AG20443 (cell line): ENCODE measurements around the gene MLKL.

Experiments used
- DNase-seq: peaks from one replicate; pipeline ENCODE4 v3.0.0; 2012; ENCODE audit warnings: low spot score, mixed read lengths

Gene MLKL

GRCh38 chr16:74700438-74701225 lies at the start of gene MLKL:
TSS of gene MLKL (minus strand) at chr16:74700862. CDS start at chr16:74695757, 5,105 bp downstream.
- peak; percentile 69 for DNase-seq

DNA sequence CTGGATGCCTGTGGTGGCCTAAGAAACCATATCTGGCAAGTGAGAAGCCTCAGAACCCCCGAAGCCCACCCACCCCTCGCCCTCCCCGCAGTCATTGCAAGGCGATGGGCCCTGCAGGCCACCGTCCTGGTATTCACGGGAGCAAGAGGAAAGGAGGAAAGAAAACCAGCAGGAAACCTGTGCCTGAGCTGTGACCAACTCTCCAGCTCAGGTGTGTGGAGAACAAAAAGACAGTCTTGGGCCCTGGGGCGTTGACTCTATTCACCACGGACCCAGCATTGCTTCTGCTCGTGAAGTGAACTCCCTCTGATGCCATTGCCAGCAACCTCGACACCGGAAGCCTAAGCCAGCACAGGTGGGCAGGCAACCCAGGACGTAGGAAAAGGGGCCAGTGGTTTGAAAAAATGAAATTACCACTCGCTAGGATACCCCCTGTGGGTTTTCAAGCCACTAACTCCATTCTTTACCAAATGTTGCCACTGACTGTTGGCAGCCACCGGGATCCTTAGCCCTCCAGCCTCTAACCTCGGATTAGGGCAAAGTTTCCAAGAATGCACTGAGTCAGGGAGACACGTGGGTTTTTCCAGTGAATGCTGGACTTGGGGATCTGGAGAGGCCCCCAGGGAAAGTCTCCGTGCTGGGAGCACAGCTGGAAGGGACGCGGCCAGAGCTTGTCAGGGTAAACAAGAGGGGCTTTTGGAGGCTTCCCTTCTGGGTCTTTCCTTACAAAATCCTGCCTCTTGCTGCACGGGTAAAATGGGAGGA lies 48.8 kb upstream of the MLKL start:
- no peak for DNase-seq

DNA sequence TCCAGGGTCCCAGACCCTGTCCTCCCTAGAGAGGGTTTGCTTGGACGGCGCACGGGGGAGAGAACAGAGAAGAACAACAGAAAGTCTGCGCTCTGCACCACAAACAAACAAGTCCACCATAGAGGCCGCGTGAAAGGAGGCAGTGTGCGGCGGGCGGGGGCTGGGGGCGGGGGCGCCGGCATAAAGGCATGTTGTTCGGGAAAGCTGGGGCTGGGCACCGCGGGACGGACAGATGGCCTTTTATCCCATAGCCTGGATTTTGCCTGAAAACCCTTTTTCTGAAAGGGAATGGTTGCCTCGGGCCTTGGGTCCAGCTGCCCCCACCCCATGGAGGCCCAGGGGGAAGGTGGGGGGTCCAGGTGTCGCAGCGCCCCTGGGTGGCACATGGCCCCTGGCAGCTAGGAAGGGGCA lies 48.0 kb upstream of the MLKL start:
- DNase-seq: no peak

DNA sequence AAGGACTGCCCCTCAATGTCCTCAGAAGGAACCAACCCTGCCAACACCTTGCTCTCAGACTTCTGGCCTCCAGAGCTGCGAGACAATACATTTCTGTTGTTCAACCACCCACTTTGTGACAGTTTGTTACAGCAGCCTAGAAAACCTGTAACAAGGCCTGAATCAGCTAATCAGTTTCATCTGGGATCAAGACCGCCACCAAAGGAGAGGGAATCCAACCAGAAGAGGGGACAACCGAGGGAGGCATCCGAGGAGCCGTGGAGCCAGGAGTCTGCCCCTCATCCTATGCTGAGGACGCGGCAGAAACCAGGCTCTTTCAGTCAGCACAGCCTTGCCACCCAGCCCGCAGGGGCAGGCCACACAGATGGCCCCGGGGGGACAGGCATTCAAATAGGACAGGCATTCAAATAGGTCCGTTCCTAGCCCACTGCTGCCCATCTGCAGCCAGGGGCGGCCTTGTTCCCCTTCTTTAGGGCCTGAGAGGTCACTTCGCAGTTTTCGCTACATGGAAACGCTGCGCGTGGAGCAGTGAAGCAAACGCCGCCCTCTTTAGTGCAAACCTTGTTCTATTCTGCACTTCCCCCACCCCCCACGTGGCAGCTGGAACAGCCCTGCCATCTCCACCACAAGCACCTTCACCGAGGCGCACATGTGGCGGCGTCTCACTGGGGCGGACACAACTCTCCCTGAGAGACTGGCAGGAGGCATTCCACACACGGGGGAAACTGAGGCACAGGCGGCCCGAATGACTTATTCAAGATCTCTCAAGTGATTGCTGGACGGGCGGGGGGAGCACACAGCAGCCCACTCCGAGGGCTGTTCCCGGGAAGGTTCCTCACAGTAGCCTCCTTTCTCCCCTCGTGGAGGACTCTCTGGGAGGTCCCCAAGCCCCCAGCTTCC lies 47.3 kb upstream of the MLKL start:
- no peak for DNase-seq

GRCh38 chr16:74745926-74746325 lies 45.3 kb upstream of the MLKL start:
- DNase-seq: no peak

- no peak for DNase-seq
Measured at GRCh38 chr16:74745109-74745615, 44.5 kb upstream of the MLKL start.

GRCh38 chr16:74744566-74744965 lies 43.9 kb upstream of the MLKL start:
- DNase-seq: no peak

DNA sequence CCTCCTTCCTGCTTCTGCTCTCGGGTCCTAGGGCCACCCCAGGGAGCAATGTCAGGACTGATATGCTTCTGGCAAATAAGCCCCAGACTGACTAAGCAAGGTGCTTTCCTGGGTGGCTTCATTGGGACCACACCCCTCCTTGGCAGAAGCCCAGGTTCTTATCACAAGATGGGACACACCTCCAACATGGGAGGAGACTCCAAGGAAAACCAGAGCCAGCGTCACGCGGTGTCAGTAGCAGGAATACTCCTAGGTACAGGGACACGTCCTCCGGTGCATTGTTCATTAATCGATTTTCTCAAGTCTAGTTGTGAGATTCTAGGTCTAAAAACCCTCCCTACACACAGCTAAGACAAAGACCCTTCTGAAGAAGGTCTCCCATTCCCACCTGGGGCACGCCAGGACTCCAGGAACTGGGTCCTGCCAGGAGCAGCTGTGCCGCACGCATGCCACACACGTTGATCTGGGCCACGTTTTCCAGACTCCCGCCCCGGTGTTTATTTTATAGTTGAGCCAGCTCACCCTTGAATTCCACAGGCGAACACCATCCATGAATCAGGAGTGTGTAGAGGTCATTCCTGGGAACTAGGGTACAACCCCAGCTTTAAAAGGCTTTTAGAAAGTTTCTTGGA lies 43.1 kb upstream of the MLKL start:
- no peak for DNase-seq

DNA sequence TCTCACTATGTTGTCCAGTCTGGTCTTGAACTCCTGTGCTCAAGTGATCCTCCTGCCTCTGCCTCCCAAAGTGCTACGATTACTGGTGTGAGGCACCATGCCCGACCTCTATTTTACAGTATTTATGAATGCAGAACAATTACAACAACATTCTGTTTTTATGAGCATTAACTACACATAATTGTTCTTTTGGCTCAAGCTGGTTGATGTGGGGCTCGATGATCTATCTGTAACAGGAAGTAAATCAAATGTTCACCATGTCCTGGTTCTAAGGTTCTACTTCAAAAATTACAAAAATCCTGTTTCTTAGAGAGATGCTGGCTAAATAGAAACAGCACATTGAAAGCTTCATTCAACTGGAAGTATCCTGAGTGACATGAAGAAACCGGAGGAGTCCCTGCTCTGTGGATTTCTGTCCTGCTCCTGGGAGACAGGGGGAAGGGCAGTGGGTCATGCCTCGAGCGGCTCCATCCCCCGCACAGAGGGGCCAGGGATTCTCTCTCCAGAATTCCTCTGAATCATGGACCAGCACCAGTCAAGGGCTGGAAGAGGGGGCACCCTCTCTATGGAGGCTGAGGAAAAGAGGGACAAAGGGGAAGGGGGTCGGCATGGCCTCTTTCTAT lies 42.5 kb upstream of the MLKL start:
- DNase-seq: no peak

- DNase-seq: no peak
Measured at GRCh38 chr16:74742051-74742481, 41.4 kb upstream of the MLKL start.

- peak; percentile 79 for DNase-seq
Measured at GRCh38 chr16:74740795-74741304, 40.2 kb upstream of the MLKL start.

GRCh38 chr16:74739275-74739674 lies 38.6 kb upstream of the MLKL start:
- no peak for DNase-seq

DNA sequence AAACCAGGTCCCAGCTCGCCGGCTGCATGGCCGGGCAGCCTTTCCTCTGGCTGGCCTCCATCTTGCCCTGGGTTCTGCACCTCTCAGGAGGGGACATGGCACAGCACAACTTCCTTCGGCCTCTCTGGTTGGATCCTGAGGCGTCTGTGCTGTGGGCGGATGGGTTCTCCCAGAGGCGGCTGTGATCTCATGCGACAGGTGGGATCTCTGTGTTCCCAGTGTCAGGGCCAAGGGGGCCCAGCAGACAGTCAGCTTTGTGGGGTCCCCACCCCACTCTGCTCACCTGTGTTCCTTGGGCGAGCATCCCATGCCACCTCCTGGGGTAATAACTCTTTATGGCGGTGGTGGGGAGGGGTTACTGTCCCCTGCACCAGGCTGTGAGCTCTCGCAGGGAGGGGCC lies 38.2 kb upstream of the MLKL start:
- no peak for DNase-seq

- DNase-seq: no peak
Measured at GRCh38 chr16:74738113-74738541, 37.5 kb upstream of the MLKL start.

DNA sequence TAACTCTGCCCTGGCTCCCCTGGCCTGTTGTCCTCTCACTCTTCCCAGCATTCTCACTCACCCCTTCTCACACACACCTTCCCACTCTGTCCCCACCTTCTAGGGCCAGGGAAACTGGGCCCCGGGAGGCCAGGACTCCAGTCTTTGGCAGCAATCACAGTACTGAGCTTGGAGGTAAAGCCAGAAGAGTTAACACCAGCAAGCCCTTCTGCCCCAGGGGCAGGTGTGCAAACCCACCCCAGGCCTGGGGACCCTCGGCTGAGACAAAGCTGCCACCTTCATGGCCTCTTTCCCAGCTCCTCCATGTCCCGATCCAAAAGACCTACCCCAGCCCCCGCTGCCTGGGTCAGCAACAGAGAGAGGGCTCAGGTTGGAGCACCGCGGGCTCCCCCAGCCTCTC lies 36.9 kb upstream of the MLKL start:
- no peak for DNase-seq

- no peak for DNase-seq
Measured at GRCh38 chr16:74736531-74737157, 36.0 kb upstream of the MLKL start.

GRCh38 chr16:74735554-74735953 lies 34.9 kb upstream of the MLKL start:
- DNase-seq: no peak

DNA sequence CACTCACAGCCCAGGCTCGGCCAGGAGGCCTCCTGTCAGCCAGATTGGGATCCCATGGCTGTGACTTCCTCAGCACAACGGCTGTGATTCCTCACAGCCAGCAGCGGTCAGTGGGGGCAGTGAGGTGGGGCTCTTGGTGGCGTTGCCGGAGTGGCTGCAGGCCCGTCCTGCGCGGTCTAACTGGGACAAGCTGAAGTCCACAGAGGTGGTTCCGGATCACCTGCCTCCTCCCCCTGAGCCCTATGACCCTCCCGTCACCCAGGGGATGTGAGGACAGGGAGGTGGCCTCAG lies 34.4 kb upstream of the MLKL start:
- DNase-seq: no peak

GRCh38 chr16:74734361-74735161 lies 33.9 kb upstream of the MLKL start:
- no peak for DNase-seq
